Stimulated activated CD4-positive, alpha-beta T cell treated with anti-CD3 and anti-CD28 coated beads, Interleukin-15, amount 100 ng/mL, for 1 hour (primary cell): ENCODE measurements around the gene ZNF628.
"Not testable (repeated sequence)": the region's sequence is repeated elsewhere in the genome, so short reads cannot be mapped to it uniquely, and the experiment has no call there.

Experiments
- DNase-seq, 2 donors: peaks; one replicate each; pipeline ENCODE4 v3.0.0-alpha.2; 2020; ENCODE audit warnings: low read depth in 1 of 2, low spot score in 1 of 2

ZNF628 gene

DNA sequence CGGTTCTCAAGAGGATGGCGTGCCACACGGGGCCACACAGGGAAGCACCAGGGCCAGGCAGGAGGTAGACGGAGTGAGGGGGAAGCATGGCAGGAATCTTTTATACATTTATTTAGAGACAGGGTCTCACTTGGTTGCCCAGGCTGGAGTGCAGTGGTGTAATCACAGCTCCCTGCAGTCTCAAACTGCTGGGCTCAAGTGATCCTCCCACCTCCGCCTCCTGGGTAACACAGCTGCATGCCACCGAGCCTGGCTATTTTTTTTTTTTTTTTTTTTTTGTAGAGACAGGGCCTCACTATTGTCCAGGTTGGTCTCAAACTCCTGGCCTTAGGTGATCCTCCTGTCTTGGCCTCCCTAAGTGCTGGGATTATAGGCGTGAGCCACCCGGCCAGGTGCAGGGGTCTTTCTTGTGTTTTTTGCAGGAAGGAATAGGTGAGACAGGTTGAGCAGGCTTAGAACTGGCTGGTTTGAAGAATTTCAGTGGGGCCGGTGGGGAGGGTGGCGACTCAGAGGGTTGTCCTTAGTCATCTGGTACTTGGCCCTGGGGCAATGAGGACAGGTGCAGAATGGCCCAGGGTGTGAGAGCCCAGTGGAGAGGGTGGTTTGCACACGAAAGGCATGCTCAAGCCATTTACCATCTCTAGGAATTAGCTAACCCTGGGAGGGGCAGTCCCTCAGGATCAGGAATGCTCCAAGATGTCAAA is 19.4 kb downstream of the ZNF628 start:
- DNase-seq = no peak

DNA sequence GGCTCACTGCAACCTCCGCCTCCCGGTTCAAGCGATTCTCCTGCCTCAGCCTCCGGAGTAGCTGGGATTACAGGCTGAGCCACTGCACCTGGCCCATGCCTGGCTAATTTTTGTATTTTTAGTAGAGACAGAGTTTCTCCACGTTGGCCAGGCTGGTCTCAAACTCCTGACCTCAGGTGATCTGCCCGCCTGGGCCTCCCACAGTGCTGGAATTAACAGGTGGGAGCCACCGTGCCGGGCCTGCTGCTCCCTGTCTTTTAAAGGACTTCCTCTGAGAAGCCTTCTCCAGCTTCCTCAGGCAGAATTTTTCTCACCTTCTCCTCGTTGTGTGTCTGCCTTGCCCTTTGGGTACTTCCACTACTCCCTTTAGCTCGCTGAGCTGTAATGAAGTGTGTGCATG is 20.4 kb downstream of the ZNF628 start:
- not testable (repeated sequence) for DNase-seq

DNA sequence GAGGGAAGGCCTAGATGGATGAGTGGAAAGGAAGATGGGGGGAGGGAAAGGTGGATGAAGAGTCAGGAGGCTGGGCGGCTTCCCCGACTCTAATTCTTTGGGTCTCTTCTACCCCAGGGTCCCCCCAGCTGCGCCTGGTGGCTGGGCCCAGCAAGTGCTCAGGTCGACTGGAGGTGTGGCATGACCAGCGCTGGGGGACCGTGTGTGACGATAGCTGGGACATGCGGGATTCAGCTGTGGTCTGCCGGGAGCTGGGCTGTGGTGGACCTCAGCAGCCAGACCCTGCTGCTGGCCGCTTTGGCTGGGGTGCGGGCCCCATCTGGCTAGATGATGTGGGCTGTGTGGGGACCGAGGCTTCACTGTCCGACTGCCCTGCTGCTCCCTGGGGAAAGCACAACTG is 21.3 kb downstream of the ZNF628 start:
- DNase-seq = no peak

DNA sequence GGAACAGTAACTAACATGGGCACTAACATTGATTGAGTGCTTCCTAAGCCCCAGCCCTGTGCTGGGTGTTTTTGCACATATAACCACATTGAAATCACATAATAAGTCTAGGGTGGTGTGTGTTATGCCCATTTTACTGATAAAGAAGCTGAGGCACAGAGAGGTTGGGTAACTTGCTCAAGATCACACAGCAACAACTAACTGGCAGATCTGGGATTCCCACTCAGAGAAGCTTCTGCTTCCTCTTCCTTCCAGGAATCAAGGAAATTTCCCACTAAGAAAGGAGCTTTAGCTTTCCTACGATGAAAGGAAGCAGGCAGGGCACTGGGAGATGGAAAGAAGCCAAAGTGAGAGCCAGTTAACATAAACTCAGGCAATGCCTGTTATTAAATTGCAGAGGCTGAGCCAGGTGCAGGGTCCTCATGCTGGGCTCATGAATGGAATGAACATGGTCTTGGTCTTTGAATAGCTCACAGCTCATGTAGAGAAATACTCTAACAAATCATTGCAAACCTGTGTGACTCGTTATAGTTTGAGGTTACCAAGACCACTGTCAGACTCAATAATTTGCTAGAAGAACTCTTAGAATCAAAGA is 21.9 kb downstream of the ZNF628 start:
- no peak for DNase-seq

DNA sequence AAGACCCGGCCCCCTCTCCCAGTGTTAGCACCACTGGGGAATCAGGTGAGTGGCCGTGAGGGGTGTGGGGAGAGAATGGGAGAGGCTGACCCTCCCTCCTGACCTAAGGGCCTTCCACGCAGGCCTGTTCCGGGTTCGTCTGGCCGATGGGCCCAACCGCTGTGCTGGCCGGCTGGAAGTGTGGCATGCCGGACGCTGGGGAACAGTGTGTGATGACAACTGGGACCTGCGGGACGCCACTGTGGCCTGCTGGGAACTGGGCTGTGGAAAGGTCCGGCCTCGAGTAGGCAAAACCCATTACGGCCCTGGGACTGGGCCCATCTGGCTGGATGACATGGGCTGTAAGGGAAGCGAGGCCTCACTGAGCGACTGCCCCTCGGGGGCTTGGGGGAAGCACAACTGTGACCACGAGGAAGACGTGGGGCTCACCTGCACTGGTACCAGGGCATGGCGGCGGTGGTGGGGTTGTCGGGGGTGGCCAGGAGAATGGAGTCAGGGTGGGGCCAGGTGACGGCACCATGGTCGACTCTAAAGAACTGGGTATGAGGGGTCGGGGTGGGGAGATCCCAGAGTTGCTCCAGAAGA is 24.0 kb downstream of the ZNF628 start:
- DNase-seq = no peak

DNA sequence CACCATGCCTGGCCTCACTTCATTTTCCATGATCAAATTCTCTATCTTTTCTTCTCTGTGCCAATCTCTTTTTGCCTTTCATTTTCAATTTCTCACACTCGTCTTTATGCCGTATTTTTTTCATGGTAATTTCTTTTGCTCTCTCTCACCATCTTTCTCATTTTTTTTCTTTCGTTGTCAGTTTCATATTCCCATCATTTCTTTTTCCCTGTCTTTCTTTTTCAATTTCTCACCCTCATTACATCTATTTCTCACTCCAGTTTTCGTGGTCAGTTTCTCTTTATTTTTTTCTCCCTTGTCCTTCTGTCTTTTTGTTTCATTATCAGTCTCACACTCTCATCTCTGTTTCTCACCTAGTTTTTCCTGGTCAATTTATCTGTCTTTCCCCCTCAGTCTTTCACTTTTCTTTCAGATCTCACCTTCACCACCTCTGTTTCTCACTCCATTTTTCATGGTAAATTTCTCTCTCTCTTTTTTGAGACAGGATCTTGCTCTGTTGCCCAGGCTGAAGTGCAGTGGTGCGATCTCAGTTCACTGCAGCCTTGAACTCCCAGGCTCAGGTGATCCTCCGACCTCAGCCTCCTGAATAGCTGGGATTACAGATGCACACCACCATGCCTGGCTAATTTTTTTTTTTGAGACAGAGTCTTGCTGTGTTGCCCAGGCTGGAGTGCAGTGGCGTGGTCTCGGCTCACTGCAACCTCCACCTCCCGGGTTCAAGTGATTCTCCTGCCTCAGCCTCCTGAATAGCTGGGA is 26.0 kb downstream of the ZNF628 start:
- DNase-seq = no peak

DNA sequence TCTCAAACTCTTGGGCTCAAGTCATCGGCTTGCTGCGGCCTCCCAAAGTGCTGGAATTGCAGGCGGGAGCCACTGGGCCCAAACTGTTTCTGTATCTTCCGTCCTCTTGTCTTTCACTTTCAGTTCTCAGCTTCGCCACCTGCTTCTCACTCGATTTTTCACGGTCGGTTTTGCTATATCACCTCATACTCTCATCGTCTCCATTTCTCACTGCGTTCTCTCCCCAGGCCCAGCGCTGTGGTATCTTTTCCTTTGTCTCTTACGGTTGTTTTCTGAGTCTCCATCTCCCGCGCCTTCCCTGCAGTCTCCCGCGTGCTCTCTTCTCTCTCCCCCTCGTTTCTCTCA is 26.7 kb downstream of the ZNF628 start:
- DNase-seq = no peak

DNA sequence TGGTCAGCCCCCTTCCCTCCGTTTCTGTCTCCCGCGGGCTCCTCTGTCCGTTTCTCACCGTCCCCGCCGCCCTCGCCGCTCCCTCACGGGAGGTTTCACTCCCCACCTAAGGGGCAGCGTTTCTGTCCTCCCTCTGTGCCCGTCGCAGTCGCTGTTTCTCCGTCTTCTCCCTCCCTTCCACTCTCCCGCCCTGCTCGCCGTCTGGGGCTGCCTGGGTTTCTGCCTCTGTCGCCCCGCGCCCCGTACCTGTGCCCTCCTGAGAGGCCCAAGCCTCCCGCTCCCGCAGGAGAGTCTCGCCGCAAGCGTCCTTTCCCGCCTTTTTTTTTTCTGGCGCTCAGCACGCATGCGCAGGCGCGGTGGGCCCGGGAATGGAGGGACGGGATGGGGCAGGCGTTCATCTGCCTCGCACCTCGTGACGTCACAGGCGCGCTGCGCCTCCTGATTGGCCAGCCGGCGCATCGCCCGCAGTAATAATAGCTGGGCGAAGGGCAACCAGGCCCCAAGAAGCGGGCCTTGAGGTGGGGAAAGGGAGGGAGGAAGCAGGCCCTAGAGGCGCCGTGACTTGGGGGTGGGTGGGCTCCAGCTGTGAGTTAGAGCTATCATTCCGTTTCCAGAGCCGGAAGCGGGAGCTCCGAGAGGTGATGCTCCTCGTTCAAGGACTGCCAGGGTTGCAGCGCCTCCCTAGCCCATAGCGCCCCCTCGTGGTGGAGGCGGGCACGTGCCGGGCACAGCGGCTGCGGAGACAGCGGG is 27.3 kb downstream of the ZNF628 start:
- peak; percentile 87 to 92 for DNase-seq

DNA sequence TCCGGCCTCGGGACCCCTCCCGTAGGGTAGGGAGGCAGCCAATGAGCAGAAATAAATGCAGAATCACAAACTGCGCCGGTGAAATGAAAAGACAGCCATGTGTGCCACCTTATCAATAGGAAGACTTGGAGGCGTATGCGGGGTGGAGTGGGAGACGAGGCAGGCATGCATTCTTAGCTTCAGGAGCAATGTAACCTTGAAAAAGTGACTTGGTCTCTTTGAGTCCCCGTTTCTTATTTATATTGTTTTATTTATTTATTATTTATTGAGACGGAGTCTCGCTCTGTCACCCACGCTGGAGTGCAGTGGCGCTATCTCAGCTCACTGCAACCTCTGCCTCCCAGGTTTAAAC is 27.8 kb downstream of the ZNF628 start:
- DNase-seq = no peak

DNA sequence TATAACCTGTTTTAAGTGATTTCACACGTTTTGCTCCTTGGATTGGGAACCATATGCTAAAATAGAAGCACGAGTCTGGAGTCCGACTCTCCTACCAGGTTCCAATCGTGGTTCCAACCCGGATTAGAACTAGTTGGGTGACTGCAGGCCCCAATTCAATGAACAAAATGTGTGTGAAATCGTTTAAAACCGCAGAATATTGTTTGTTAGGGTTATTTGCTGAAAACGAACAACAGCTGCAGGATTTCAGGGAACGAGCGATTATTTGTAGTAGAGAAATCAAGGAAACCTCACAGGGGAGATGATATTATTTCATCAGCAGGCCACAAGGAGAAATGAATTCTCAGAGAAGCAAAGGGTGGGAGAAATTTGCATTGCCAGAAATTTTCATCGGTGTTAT is 28.6 kb downstream of the ZNF628 start:
- no peak for DNase-seq

DNA sequence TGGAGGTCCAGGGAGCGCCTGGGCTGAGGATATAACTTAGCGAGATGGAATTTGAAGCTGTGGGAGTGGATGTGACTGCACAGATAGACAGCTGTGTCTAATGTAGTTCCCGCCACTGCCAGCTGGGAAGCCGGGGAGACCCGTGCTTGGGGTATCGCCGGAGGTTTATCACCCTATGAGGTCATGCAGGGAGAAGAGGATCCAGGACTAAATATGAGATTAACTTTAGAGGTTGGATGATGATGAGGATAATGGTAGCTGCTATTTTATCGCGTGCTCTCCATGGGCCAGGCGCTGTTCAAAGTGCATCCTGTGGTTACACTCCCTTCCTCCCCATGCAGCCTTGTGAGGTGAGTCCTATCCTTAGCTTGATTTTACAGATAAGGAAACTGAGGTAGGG is 31.7 kb downstream of the ZNF628 start:
- no peak for DNase-seq

DNA sequence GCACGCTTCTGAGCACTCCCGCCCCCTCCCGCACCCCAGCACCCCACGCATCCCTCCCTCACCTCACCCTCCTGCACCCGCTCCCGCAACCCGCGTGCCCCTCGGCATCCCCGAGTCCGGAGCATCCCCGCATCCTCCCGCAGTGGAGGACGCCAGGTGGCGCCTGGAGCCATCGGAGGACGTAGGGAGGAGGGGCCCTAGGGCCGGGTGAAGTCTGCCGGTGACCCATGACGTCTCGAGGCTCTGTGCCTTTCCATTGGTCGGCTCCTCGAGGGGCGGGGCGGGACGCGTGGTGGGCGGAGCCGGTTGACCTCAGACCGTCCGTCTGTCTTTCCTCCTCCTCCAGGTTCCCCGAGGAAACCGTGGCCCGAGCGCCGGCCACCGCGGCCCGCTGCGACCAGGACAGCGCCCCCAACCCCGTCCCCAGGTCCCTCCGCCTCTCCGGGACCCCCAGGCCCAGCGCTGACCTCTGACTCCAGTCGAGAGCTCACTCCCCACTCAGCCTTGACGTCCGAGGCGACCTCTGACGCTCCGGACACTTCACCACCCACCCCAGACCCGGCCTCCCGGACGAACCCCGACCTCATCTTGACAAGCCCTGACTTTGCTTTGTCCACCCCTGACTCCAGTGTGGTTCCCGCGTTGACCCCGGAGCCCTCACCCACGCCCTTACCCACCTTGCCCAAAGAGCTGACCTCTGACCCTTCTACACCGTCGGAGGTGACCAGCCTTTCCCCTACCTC is 40.6 kb downstream of the ZNF628 start:
- DNase-seq = peak; percentile 83

DNA sequence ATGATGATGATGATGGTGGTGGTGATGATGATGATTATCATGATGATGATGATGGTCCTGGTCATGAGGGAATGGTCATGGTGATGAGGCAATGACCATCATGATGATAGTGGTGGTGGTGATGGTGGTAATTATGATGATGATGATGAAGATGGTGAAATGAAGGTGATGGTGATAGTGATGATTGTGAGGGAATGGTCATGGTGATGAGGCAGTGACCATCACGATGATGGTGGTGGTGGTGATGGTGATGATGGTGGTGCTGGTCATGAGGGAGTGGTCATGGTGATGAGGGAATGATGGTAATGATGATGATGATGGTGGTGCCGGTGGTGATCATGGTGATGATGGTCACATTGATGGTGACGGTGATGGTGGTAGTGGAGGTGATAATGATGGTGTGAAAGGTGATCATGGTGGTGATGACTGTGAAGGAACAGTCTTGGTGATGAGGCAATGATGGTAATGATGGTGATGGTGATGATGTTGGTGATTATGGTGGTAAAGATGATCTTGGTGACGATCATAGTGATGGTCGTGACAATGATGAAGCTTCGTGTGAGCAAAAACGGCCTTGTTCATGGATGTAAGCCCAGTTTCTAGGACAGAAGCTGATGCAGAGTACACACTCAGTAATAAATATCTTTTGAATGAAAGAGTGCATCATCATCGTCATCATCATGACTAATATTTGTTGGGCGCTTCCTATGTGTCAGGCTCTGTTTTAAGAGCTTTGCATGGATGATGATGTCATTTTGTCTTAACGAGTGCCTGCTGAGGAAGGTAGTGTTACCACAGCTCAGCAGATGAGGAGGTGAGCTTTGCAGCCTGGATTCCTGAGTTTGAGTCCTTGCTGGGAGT is 43.3 kb downstream of the ZNF628 start:
- no peak for DNase-seq

DNA sequence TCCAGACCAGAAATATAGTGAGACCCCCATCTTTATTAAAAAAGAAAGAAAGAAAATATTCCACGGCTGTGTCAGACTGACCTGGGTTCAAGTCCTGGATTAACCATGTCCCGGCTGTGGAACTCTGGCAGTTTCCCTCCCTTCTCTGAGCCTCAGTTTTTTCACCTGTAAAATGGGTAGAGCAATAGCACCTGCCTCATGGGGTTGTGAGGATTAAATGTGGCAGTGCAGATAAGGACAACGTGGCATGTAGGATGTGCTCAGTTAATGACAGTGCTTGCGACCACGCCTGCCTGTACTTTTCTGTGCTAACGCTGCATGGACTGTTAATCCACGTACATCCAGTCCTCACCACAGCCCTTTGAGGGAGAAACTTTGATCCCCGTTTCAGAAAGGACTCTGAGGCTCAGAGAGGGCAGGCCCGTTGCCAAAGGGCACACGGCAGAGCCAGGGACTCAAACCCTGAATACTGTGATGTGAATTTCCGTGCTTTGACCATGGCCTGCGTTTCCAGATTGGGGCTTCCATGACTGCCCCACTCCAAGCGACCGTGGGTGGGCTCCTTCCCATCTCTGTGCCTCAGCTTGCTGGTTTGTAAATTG is 44.4 kb downstream of the ZNF628 start:
- no peak for DNase-seq

DNA sequence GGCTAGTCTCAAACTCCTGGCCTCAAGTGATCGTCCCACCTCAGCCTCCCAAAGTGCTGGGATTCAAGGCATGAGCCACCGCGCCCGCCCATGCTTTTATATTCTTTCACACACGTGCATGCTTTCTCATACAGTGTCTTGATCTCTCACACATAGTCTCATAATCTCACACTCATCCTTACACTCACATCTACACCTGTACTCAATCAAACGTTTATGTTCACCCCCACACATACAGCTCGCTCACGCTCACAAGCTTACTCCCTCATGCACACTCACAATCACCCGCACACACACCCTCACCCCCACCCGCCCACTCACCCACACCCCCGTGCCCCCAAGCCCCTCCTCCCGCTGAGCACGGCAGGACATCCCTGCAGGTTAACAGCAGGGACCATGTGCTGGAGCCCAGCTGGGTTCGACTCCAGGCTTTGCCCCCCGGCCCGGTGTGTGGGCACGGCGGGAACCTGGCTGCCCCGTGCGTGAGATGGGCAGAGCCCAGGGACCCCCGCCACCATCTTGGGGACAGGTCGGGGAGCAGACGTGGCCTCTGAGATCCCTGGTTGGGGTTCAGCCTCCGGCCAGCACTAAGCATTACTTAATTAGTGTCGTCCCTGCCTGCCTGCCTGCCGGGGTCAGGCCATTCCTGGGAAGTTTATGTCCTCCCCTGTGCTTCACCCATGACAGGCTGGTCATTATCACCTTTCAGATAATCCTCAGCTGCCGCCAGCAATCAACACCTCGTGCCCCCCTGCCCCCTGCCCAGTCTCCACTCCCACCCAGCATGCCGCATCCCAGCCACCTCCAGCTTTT is 49.1 kb downstream of the ZNF628 start:
- DNase-seq = no peak

DNA sequence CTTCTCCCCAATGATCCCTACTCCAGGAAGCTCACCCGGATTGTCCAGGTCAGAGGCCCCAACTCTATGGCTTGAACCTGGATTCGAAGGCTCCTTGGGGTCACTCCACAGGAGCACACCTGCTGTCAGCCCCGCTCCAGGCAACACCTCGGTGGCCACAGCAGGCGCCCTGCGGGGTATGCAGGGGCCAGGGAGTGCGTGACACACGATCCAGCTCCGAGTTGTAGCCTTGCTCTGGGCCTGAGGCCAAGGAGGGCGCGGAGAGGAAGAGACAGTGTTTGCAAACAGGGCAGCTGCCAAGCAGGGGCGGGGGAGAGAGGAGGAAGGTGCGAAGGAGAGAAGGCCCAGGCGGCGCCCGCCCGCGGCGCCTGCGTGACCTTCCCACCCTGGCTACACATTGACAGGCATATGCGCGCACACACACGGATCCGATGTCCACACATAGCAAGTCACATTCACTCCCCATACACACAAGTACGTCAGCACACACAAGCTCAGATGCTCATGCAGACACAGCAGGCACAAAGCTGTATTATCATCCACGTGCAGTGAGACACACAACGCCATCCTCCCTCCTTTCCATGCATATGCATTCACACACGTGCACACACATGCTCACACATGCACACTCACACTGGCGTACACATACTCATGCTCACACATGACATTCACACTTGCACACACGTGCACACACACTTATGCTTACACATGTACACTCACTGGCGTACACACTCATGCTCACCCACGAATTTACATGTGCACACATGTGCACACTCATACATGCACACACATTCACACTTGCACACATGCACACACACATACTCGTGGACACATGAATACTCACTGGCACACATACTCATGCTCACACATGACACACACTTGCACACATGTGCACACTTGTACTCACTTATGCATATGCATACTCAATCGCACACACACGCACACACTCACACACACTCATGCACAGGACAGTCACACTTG is 50.1 kb downstream of the ZNF628 start:
- no peak for DNase-seq

DNA sequence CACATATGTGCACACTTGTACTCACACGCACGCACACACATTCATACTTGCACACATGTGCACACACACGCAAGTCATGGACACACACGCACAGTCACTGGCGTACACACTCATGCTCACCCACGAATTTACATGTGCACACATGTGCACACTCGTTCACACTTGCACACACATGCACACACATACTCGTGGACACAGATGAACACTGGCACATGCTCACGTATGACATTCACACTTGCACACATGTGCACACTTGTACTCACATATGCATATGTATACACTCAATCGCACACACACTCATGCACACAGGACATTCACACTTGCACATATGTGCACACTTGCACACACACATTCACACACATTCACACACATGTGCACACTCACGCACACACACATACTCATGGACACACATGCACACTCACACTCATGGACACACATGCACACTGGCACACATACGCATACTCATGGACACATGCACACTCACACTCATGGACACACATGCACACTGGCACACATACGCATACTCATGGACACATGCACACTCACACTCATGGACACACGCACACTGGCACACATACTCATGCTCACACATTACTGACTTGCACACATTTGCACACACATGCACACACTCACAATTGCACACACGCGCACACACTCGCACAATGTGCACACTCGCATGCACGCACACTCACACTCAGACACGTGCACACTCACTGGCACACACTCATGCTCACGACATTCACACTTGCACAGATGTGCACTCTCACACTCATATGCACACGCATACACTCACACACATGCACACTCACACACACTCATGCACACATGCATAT is 51.0 kb downstream of the ZNF628 start:
- no peak for DNase-seq
